GM10266 (cell line): ENCODE data around the gene ANKFN1.
A peak's percentile ranks its signal among the peaks of the same experiment; 100 is the strongest.

ENCODE experiments used
- DNase-seq: peaks from one replicate; pipeline ENCODE4 v3.0.0; 2012; ENCODE audit errors: extremely low spot score
- TF ChIP-seq, protein P1 (sequence below): IDR thresholded peaks from 2 replicates; pipeline ENCODE4 v1.5.1; 2012; ENCODE audit warnings: mild to moderate bottlenecking, low read depth; ENCODE audit not compliant: control insufficient read depth, insufficient read depth; ENCODE audit errors: missing control alignments

The ANKFN1 gene

DNA sequence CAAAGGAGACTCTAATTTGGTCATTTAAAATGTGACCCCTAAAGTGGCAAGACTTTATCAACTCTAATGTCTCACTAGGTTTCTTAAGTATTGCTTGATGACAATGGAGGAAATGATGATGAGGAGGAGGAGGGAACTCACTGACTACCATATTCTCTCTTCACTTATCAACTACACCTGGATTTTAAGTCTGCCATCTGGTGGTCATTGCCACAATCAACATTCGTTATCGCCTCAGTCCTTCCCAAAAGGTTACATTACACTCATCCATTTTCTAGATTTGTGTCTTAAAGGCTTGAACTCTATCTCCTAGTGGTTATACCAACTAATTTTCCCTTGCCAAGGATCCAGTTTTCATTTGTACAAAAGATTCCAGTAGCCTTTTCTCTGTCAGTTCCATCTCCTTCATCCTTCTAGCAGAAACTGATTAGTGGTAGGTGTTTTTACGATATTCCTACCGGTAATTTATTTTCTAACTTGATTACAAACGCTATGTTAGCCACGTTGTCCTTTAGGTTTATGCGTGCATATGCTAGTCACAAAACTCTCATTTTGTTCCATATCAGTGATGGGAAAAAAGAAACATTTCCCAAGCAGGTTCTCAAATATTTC is 325.7 kb downstream of the ANKFN1 start:
- peak; percentile 15 for DNase-seq
- TF ChIP-seq, protein P1, sequence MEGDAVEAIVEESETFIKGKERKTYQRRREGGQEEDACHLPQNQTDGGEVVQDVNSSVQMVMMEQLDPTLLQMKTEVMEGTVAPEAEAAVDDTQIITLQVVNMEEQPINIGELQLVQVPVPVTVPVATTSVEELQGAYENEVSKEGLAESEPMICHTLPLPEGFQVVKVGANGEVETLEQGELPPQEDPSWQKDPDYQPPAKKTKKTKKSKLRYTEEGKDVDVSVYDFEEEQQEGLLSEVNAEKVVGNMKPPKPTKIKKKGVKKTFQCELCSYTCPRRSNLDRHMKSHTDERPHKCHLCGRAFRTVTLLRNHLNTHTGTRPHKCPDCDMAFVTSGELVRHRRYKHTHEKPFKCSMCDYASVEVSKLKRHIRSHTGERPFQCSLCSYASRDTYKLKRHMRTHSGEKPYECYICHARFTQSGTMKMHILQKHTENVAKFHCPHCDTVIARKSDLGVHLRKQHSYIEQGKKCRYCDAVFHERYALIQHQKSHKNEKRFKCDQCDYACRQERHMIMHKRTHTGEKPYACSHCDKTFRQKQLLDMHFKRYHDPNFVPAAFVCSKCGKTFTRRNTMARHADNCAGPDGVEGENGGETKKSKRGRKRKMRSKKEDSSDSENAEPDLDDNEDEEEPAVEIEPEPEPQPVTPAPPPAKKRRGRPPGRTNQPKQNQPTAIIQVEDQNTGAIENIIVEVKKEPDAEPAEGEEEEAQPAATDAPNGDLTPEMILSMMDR = peak; percentile 40

DNA sequence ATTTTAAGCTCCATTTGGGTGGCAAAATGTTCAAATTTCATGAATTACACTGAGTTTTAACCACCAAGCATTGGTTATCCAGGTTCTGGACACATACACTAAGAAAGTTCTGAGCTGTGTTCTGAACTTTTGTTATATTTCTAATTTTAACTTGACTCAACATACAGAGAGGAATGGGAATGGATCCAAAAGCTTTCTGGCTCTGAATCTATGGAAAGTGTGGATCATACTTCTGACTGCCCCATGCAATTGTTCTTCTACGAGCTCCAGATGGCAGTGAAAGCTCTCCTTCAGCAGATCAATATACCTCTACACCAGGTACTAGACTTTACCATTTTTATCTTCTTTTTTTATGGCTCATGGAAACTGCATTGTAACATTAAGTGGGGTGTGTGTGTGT is 327.2 kb downstream of the ANKFN1 start:
- TF ChIP-seq, protein P1 = no peak
- no peak for DNase-seq

DNA sequence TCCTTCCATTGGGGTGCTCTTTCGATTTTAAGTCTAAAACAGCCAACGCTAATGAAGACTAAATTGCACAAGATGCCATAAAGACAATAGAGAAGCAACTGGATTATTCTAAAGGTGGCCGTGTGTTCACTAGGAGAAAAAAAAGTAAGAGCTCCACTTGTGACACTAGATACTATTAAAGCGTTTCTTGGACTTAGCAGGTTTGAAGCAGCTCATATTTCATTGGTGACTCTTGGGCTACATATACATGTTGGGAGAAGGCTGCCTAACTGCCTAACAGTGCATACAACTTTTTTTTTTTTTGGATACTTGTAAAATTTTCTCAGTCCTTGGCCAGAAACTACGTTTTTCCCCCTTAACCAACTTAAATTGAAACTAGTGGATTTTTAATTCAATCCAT is 328.4 kb downstream of the ANKFN1 start:
- TF ChIP-seq, protein P1 = no peak
- no peak for DNase-seq

DNA sequence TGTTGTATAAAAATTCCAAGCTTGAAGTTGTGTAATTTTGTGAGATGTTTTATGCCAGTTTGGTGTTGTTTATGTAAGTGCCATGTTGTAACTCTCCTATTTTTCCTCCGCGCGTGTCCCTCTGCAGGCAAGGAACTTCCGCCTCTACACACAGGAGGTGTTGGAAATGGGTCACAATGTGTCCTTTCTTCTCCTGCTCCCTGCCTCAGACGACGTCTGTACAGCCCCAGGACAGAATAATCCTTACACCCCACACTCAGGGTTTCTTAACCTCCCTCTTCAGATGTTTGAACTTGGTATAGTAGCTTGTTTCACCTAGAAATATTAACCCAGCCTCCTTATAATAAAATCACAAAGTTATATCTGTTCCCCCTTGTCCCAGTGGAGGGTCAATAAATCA is 329.0 kb downstream of the ANKFN1 start:
- TF ChIP-seq, protein P1 = no peak
- no peak for DNase-seq

DNA sequence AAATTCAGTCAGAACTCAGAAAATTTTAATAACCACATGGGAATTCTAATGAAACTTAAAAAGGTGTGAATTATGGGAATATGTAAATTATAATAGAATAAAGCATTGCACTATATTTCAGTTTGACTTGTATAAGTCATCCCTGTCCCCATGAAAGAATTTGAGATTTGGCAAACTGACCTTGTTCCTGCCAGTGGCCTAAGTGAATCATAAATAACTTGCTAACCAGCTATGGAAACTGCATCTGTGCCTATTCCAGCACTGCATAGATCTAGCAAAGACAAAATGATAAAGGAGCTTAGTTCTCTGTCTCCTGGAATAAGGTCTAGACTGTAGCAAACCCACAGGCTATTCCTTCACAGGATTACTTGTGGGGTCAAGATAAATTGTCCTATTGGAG is 333.5 kb downstream of the ANKFN1 start:
- TF ChIP-seq, protein P1 = no peak

DNA sequence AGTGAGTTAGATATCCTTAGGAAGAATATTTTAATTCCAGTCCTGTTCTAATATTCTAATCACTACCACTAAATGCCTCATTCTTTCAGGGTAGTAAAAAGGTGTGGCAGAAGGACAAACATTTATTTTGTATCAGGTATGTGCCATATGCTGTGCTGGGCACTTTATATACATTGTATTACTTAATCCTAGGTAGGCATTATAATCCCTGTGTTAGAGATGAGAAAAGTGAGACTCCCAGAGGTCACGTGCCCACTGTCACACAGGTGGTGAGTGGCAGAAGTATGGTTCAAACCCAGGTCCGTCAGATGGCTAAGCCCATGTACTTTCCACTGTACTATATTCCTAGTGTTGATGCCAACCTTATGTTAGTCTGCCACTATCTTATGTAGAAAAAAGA is 335.5 kb downstream of the ANKFN1 start:
- no peak for DNase-seq
- TF ChIP-seq, protein P1 = no peak

More for the DNA sequence above, 333.5 kb downstream of the ANKFN1 start:
- DNase-seq = no peak

DNA sequence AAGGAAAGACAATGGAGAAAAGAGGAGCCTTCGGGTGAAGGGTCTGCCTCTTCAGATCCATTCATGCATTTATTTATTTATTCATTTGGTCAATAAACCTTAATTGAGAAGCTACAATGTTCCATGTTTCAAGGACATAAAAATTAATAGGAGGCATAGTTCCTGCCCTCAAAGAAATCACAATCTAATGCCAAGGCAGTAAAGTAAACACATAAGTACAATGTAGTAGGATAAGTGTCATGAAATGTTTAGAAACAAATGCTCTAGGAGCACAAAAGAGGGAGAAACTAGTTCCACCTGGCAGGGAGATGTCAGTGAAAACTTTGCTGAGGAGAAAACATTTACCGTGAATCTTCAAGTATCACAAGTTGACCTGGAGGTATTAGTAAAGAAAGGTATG is 336.7 kb downstream of the ANKFN1 start:
- TF ChIP-seq, protein P1 = no peak
- no peak for DNase-seq
